Kidney (tissue), 14 donors: ENCODE data around the gene SUCNR1. TPM values are rescaled to one million over a fixed set of nuclear protein-coding genes. Genes with fewer than 3 reads are reported as not detected.
A peak's percentile ranks its signal among the peaks of the same experiment; 100 is the strongest.

Experiments
- DNase-seq, 5 donors: peaks; one replicate each; pipeline ENCODE4 v3.0.0-alpha.2; 2013 to 2020
- FAIRE-seq: peaks from 2 replicates; lab custom pipeline; 2012; peaks lifted over from hg19 to GRCh38; lab: Jason Lieb, UNC
- H3K27ac ChIP-seq, 2 donors: one replicate each; pipeline ENCODE4 v1.7.0; 2013; ENCODE audit warnings: low read depth in 2 of 2, low read length in 2 of 2, inconsistent platforms in 1 of 2
- H3K27me3 ChIP-seq: one replicate; pipeline ENCODE4 v1.7.1; 2013; ENCODE audit warnings: low read length, inconsistent platforms; ENCODE audit not compliant: control insufficient read depth, insufficient read depth
- H3K36me3 ChIP-seq, 3 donors: one replicate each; pipeline versions ENCODE4 v1.7.0 to v1.7.1; 2013; ENCODE audit warnings: low read length in 3 of 3, control low read depth in 1 of 3, inconsistent platforms in 1 of 3; ENCODE audit not compliant: insufficient read depth in 3 of 3, control insufficient read depth in 2 of 3
- H3K4me1 ChIP-seq, 3 donors: one replicate each; pipeline versions ENCODE4 v1.7.0 to v1.7.1; 2013; ENCODE audit warnings: low read length in 3 of 3, inconsistent platforms in 1 of 3, low read depth in 1 of 3; ENCODE audit not compliant: control insufficient read depth in 2 of 3, insufficient read depth in 2 of 3
- H3K4me3 ChIP-seq, 3 donors: one replicate each; pipeline versions ENCODE4 v1.7.0 to v1.8.1; 2013; ENCODE audit warnings: low read length in 3 of 3, control low read depth in 1 of 3, inconsistent platforms in 1 of 3
- H3K9ac ChIP-seq, 3 donors: one replicate each; pipeline versions ENCODE4 v1.7.0 to v1.7.1; 2013; ENCODE audit warnings: low read length in 3 of 3, control low read depth in 1 of 3, inconsistent platforms in 1 of 3
- H3K9me3 ChIP-seq, 3 donors: one replicate each; pipeline versions ENCODE4 v1.7.0 to v1.7.1; 2013; ENCODE audit warnings: low read length in 3 of 3, control low read depth in 1 of 3, inconsistent platforms in 1 of 3; ENCODE audit not compliant: control insufficient read depth in 2 of 3, insufficient read depth in 1 of 3
- intact Hi-C: fragments of 100-400 bp; cut with DNase I; formaldehyde crosslinking; loops from one replicate; pipeline ENCODE4 v1.11.1; 2022
- polyA plus RNA-seq: library from polyadenylated mRNA; stranded (reverse); fragments of 350-450 nt; fragmentation: Illumina TruSeq; extraction: RNeasy Lipid Tissue Mini Kit (QIAGEN cat#74804); gene quantifications from one replicate; pipeline ENCODE4 v1.2.3, GENCODE V29; 2014; ENCODE audit warnings: low read depth, low replicate concordance; ENCODE audit not compliant: insufficient read depth
- total RNA-seq: library from RNA; stranded (reverse); fragmentation: NEBNext Ultra II Directional; extraction: Animal tissue kit (Norgen Biotek cat#: 25700); gene quantifications from one replicate; pipeline ENCODE4 v1.2.1, GENCODE V29; 2021
- TF ChIP-seq, protein P1 (sequence below): IDR thresholded peaks from 3 replicates; pipeline ENCODE4 v1.5.1; 2012; ENCODE audit warnings: mild to moderate bottlenecking, moderate library complexity, borderline replicate concordance; ENCODE audit not compliant: insufficient read depth; ENCODE audit errors: extremely low read depth
- donor health status: control.
- donor health status: control.
- donor health status: control.
- donor health status: control.
- donor health status: control.
- donor health status: DM: yes; HTN: yes; CAD: no.
- donor health status: Normal renal cell carcinoma (clear cell type).

The SUCNR1 gene
- total and polyA plus RNA-seq, 2 donors from 2014 or later = 7.3 to 16.3 TPM

DNA sequence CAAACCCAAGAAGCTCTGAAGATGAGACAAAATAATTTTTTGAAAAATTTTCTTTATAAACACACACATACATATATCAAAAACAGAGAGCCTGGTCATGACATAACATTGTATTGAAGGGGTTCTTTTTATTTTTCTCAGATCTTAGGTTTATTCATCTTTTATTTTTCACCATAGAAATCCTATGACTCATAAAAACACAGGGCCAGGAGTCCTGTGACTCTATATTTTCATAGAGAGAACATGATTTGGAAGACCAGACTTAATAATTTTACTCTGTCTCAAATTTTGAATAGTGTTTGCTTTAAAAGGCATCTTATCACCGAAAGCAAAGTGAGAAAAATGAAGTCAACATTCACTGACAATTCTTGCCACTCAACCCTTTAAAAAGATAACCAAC is 57.7 kb downstream of the SUCNR1 start:
- no peak overlapping the region for H3K9ac ChIP-seq
- no peaks in the 10 kb centered on the region for H3K4me1 ChIP-seq
- no peaks in the 10 kb centered on the region for H3K27me3 ChIP-seq
- no peaks in the 10 kb centered on the region for H3K9me3 ChIP-seq
- DNase-seq (no peak), FAIRE-seq (no peak)
- no peaks in the 10 kb centered on the region for H3K36me3 ChIP-seq
- intact Hi-C loops = no loop called here
- TF ChIP-seq, protein P1, sequence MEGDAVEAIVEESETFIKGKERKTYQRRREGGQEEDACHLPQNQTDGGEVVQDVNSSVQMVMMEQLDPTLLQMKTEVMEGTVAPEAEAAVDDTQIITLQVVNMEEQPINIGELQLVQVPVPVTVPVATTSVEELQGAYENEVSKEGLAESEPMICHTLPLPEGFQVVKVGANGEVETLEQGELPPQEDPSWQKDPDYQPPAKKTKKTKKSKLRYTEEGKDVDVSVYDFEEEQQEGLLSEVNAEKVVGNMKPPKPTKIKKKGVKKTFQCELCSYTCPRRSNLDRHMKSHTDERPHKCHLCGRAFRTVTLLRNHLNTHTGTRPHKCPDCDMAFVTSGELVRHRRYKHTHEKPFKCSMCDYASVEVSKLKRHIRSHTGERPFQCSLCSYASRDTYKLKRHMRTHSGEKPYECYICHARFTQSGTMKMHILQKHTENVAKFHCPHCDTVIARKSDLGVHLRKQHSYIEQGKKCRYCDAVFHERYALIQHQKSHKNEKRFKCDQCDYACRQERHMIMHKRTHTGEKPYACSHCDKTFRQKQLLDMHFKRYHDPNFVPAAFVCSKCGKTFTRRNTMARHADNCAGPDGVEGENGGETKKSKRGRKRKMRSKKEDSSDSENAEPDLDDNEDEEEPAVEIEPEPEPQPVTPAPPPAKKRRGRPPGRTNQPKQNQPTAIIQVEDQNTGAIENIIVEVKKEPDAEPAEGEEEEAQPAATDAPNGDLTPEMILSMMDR = no peak
- H3K27ac ChIP-seq = no peak overlapping the region
- H3K4me3 ChIP-seq = no peak overlapping the region

DNA sequence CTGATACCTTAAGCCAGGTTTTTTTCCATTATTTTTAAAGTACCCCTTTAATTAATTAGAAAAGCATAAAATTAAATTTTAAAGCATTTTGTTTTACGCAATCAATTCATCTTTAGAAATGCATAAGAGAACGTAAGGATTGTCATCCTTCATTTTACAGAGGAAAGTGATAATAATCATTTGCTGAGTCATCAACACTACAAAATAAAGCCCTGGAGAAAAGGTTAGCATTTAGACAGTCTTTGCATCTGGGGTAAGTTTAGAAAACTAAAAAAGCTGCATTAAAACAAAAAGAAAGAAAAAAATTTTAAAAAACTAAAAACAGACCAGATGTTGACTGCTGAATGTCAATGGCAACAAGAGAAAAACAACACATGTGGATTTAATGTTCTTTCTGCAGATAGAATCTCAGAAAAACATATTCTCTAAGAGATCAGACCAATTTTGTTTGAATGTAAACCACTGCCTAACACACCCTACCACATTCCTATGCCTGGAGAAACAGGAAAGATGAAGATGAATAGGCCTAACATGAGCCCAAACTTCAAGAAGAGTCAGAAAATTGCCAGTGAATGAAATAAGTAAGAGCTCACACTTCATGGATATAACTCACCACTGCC is 59.9 kb downstream of the SUCNR1 start:
- Histone ChIP-seq H3K36me3 (no peaks in the 10 kb centered on the region), H3K4me3 (no peak overlapping the region), H3K27ac (no peak overlapping the region), H3K4me1 (no peaks in the 10 kb centered on the region), H3K9ac (no peak overlapping the region), H3K9me3 (no peaks in the 10 kb centered on the region), H3K27me3 (no peaks in the 10 kb centered on the region)
- intact Hi-C loops = no loop called here
- peak in 1 of 5 donors; percentile 16 for DNase-seq
- TF ChIP-seq, protein P1 = no peak
- FAIRE-seq = no peak

Other genes starting within 250 kb of the SUCNR1 start
- not detected for gene AADACL2, start 139.7 kb upstream of the SUCNR1 start, total RNA-seq
- gene AADACL2, start 139.7 kb upstream of the SUCNR1 start, polyA plus RNA-seq = not detected
- not detected for gene AADAC, start 59.5 kb upstream of the SUCNR1 start, total RNA-seq
- gene AADAC, start 59.5 kb upstream of the SUCNR1 start, polyA plus RNA-seq = not detected